ENCODE measurements around the gene GLIPR1L2.
"Not testable (repeated sequence)": the region's sequence is repeated elsewhere in the genome, so short reads cannot be mapped to it uniquely, and the experiment has no call there.

The GLIPR1L2 gene

GRCh38 chr12:75390899-75391538, at the start of gene GLIPR1L2:
Gene GLIPR1L2 (plus strand): TSS chr12:75391089. CDS start chr12:75391117, 28 bp downstream.
- DNase-seq, result peak; percentile 96

DNA sequence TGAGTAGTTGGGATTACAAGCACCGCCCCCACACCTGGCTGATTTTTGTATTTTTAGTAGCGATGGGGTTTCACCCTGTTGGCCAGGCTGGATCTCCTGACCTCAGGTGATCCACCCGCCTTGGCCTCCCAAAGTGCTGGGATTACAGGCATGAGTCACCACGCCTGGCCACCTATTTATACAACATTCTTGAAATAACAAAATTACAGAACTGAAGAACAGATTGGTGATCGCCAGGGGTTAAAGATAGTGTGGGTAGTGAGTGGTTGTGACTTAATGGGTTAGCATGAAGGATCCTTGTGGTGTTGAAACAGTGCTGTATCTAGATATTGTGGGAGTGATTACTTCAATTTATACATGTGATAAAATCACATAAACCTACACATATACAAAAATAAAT, 49.0 kb upstream of the GLIPR1L2 start:
- no peak for DNase-seq

DNA sequence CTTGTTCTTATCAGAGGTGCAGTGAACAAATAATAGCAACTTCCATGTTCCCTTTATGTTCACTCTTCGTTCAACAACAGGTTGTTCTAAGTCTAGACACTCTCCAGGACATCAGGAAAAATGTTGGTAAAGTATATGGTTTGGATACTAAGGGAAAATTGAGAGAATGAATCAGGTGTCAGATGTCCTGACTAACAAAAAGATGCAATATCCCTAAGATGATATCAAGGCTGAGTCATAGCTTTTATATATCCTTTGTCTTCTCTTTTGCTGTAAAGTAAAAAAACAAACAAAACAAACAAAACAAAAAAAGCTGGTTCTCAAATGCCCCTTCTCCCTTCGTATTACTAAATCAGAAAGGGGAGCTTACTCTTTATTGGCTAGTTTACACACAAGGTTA, 45.4 kb upstream of the GLIPR1L2 start:
- DNase-seq, result no peak

DNA sequence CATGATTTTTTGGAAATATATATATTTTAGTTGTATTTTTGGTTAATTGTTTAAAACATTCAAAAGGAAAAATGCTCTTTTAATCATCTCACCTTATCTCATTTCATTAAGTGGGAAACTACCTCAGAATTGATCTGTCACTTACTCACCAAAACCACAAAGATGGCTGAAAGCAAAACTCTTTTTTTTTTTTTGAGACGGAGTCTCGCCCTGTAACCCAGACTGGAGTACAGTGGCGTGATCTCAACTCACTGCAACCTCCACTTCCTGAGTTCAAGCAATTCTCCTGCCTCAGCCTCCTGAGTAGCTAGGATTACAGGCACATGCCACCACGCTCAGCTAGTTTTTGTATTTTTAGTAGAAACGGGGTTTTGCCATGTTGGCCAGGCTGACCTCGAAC, 44.7 kb upstream of the GLIPR1L2 start:
- DNase-seq, result not testable (repeated sequence)

GRCh38 chr12:75349946-75350345, 40.9 kb upstream of the GLIPR1L2 start:
- DNase-seq, result no peak

DNA sequence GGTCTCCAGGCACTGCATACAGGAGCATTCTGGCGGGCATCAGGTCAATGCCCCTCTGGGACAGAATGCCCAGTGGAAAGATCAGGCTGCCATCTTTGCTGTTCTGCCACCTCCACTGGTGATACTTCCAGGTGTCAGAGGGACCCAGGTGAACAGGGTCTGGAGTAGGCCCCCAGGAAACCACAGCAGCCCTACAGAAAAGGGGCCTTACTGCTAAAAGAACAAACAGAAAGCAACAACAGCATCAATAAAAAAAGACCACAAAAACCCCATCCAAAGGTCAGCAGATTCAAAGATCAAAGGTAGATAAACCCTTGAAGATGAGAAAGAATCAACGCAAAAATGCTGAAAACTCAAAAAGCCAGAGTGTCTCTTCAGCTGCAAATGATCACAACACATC, 40.5 kb upstream of the GLIPR1L2 start:
- no peak for DNase-seq

DNA sequence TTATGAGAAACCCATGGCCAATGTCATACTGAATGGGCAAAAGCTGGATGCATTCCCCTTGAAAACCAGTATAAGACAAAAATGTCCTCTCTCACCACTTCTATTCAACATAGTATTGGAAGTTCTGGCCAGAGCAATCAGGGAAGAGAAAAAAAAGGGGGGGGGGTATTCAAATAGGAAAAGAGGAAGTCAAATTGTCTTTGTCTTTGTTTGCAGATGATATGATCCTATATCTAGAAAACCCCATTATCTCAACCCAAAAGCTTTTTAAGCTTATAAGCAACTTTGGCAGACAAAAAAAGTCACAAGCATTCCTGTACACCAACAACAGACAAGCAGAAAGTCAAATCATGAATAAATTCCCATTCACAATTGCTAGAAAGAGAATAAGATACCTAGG, 36.9 kb upstream of the GLIPR1L2 start:
- DNase-seq, result no peak

DNA sequence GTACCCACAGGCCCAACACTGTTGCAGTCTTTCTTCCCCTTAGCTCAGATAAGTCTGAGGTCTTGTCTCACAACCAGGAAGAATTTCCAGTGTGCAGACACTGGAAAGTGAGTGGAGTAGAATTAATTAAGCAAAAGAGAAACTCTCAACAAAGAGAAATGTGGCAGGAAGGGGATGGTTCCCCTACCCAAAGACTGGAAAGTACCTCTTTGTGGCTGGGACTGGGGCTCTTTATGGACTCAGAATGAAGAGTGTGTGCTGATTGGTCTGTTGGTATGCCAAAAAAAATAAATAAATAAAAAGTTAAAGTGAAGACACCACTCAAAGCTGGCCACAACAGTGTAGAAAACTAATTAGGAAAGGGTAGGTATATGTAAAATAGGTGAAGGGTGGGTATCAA, 30.0 kb upstream of the GLIPR1L2 start:
- no peak for DNase-seq

GRCh38 chr12:75361408-75361807, 29.5 kb upstream of the GLIPR1L2 start:
- DNase-seq, result no peak

- no peak for DNase-seq
Observed at GRCh38 chr12:75364919-75365318, 26.0 kb upstream of the GLIPR1L2 start.

DNA sequence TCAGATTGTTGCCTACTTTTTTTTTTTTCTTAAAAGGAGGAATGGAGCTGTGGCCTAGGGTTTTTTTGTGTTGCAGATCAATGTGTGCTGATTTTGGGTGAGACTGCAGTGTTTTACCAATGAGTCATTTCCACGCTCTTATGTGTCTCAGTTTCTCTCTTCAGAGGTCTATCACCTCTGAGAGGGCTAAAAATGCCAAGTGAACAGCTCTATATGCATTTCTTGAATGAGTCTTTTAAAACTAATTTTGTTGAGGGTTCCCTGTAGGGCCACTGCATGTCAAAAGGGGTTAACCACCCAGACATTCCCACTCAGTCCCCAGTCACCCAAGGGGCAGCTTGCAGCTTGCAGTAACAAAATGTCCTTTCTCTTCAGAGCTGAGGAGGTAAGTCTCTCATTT, 24.3 kb upstream of the GLIPR1L2 start:
- no peak for DNase-seq

- no peak for DNase-seq
Observed at GRCh38 chr12:75374971-75375370, 15.9 kb upstream of the GLIPR1L2 start.

DNA sequence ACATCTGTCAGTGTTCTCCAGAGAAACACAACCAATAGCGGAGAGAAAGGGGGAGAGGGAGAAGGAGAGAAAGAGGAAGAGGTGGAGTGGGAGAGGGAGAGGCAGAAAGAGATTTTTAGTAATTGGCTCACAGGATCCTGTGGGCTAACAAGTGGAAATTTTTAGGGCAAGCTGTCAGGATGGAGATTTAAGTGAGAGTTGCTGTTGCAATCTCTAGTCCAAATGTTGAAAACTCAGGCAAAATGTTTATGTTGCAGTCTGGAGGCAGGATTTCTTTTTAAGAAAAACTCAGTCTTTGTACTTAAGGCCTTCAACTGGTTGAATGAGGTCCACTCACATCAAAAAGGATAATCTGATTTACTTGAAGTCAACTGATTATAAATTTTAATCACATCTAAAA, 12.5 kb upstream of the GLIPR1L2 start:
- no peak for DNase-seq

GRCh38 chr12:75389061-75389460, 1.8 kb upstream of the GLIPR1L2 start:
- no peak for DNase-seq

DNA sequence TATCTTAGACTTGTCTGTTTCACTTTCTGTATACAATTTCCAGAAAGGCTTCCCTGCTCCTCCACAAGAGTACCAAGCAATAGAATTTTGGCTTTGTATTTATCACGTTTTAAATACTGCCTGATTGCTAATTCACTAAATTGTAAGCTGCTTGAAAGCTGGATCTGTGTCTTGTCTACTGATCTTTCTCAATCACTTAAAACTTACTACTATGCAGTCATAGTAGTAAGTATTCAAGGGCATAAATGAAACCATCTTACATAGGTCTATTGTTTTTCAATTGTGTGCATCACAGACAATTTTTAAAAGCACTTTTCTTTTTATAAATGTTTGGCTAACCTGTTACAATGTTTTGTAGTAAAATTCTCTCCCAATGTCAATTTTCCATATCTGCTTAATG, 1.2 kb upstream of the GLIPR1L2 start:
- no peak for DNase-seq

DNA sequence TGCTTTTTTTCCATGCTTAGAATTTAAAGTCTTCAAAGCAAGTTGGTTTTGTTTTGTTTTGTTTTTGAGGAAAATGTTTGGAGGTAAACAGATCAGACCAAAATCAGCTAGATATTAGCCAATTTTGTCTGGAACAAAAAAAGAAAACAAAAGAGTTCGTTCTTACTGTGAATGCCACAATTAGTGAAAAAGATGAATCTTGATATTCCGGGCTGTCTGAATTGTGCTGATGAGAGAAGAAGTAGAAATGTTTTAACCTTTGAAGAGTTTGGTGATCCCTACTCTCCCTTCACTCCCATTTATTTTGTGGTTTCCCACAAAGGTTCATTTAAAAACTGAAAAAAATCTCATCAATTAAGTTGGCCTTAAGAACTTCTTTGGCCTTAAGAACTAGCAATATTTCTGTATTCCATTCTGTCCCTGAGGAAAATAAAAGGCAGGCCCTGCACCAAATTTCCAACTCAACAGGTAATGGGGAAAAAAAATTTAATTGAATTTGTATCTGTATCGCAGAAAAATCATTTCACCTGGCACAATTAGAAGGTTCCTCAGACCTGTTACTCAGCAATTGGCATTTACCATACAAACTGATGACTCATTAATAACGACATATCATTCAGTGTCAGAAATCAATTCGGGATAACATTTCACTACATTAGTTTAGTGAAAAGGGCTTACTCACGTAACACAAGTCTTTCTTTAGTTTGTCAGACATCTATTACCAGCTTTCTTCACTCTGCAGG, 562 bp upstream of the GLIPR1L2 start:
- DNase-seq, result no peak

- no peak for DNase-seq
Observed at GRCh38 chr12:75404231-75404630, 13.3 kb downstream of the GLIPR1L2 start.

- DNase-seq, result no peak
Observed at GRCh38 chr12:75407683-75408082, 16.8 kb downstream of the GLIPR1L2 start.

DNA sequence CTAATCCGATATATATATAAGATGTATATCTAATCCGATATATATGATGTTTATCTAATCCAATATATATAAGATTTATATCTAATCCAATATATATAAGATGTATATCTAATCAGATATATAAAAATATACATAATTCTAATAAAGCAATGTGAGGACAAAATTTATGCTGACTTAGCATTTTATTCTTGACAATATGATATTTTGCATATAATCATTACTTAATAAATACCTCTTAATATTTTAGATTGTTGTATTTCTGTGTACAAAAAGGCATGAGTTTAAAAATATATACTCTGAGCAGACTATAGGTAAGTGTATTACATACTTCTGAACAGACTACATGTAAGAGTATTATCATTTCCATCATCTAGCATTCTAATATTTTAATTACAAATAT, 18.9 kb downstream of the GLIPR1L2 start:
- no peak for DNase-seq

DNA sequence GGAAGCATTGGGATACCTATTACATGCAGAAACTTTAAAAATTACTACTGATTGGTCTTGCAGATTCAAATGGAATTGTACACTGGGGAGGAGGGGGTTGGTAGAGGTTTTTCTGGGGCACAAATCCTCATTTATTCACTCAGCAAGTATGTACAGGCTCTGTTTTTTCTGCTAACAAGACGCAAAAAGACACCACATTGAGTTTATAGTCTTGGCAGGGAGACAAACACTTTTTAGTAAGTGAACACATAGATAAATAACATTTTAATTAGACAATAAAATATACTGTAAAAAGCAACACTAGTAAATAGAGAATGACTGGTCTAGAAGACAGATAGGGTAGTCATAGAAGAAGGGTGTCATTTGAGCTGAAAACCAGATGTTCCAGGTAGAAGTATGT, 23.8 kb downstream of the GLIPR1L2 start:
- no peak for DNase-seq

GRCh38 chr12:75419841-75420240, 29.0 kb downstream of the GLIPR1L2 start:
- DNase-seq, result no peak

DNA sequence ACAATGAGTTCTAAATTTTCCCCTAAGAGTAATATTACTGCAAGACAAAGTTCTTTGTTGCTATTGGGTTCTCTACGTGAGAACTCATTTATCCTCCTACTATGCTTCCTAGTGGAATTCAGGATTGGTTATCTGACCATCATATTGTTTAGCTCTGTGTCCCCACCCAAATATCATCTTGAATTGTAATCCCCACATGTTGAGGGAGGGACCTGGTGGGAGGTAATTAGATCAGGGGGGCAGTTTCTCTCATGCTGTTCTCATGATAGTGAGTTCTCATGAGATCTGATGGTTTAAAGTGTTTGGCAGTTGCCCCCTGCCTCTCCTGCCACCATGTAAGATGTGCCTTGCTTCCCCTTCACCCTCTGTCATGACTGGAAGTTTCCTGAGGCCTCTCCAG, 36.6 kb downstream of the GLIPR1L2 start:
- no peak for DNase-seq

DNA sequence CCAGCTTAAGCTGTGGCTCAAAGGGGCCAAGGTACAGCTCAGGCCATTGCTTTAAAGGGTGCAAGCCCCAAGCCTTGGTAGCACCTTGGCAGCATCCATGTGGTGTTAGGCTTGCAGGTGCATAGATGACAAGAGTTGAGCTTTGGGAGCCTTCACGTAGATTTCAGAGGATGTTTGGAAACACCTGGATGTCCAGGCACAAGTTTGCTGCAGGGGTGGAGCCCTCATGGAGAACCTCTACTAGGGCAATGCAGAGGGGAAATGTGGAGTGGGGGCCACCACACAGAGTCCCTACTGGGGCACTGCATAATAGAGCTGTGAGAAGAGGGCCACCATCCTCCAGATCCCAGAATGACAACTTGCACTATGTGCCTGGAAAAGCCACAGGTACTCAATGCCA, 37.9 kb downstream of the GLIPR1L2 start:
- no peak for DNase-seq

GRCh38 chr12:75432924-75433323, 42.0 kb downstream of the GLIPR1L2 start:
- DNase-seq, result no peak

DNA sequence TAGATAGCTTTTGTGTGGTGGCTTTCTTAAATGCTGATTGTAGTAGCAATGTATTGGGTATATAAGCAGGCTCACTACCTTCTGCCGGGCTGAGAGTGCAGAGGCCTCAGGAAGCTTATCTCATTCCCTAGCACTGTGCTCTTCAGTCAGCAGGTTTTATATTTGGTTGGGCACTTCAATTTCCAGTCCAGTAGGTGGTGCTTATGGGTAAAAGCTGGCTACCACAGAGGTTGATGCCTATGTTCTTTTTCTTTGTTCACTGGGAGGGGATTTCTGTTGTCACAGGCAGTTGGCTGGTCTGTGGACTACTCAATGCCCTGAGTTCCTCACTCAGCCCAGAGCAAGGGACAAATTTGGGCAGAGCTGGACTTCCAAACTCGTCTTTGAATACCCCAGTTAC, 46.7 kb downstream of the GLIPR1L2 start:
- DNase-seq, result no peak

All from NCI-H1436 (cell line).